Lung (tissue), 12 donors: ENCODE data around the gene PODNL1. TPM values are rescaled to one million over a fixed set of nuclear protein-coding genes. Genes with fewer than 3 reads are reported as not detected.

Experiments
- ATAC-seq: fragments of 200-7000 bp; cut with Tn5 transposase; one replicate; pipeline ENCODE4 v1.9.1; 2020; ENCODE audit warnings: moderate number of reproducible peaks; ENCODE audit not compliant: insufficient read depth, low FRiP score
- DNase-seq, 3 donors: peaks; one replicate each; pipeline ENCODE4 v3.0.0-alpha.2; 2013 to 2017
- H3K27ac ChIP-seq, 2 donors: one replicate each; pipeline ENCODE4 v1.5.1; 2013; ENCODE audit warnings: mild to moderate bottlenecking in 2 of 2, moderate library complexity in 2 of 2, control low read depth in 1 of 2, inconsistent platforms in 1 of 2, low read depth in 1 of 2, low read length in 1 of 2
- H3K27me3 ChIP-seq, 3 donors: one replicate each; pipeline ENCODE4 v1.5.1; 2013; ENCODE audit warnings: low read length in 2 of 3; ENCODE audit not compliant: control insufficient read depth in 3 of 3, insufficient read depth in 3 of 3
- H3K36me3 ChIP-seq, 4 donors: one replicate each; pipeline ENCODE4 v1.5.1; 2013; ENCODE audit warnings: low read length in 4 of 4, mild to moderate bottlenecking in 1 of 4, moderate library complexity in 1 of 4; ENCODE audit not compliant: control insufficient read depth in 4 of 4, insufficient read depth in 4 of 4
- H3K4me1 ChIP-seq, 5 donors: one replicate each; pipeline ENCODE4 v1.5.1; 2013; ENCODE audit warnings: low read length in 5 of 5, mild to moderate bottlenecking in 2 of 5, moderate library complexity in 1 of 5; ENCODE audit not compliant: control insufficient read depth in 5 of 5, insufficient read depth in 5 of 5
- H3K4me3 ChIP-seq: one replicate; pipeline ENCODE4 v1.5.1; 2013; ENCODE audit warnings: mild to moderate bottlenecking, control low read depth, moderate library complexity
- H3K9ac ChIP-seq, 2 donors: one replicate each; pipeline ENCODE4 v1.5.1; 2013; ENCODE audit warnings: low read length in 2 of 2, control low read depth in 1 of 2; ENCODE audit not compliant: insufficient read depth in 1 of 2
- H3K9me3 ChIP-seq, 4 donors: one replicate each; pipeline ENCODE4 v1.5.1; 2013; ENCODE audit warnings: low read length in 3 of 4, mild to moderate bottlenecking in 1 of 4, moderate library complexity in 1 of 4; ENCODE audit not compliant: control insufficient read depth in 4 of 4, insufficient read depth in 3 of 4
- CTCF ChIP-seq: IDR thresholded peaks from 2 replicates; pipeline ENCODE4 v1.5.1; 2012; ENCODE audit warnings: mild to moderate bottlenecking; ENCODE audit errors: control extremely low read depth, extremely low read depth
- WGBS, 2 donors: extraction: QIAGEN DNeasy Blood & Tissue Kit; methylation state at CpG; one replicate each; pipeline ENCODE4 v1.1.7; 2013; 5-methylcytosine and 5-hydroxymethylcytosine counted together
- polyA plus RNA-seq, 2 donors: library from polyadenylated mRNA; stranded (reverse); fragments of 200-250 nt; gene quantifications; one replicate each; pipeline ENCODE4 v1.2.1, GENCODE V29; 2013
- total RNA-seq, 2 donors: library from RNA; depleted of rRNA in 1 of 2; stranded (reverse); fragments of >200 nt in 1 of 2; gene quantifications; one replicate each; pipeline ENCODE4 v1.2.1, GENCODE V29; 2014 to 2021
- donor health status: control.
- donor health status: control.
- donor health status: Bipolar disorder and iron deficiency.
- donor health status: healthy.
- donor health status: DM: yes; HTN: yes; CAD: no.

PODNL1 gene
- total and polyA plus RNA-seq, 4 donors = 0.55 to 6.4 (median 0.92) TPM

- Histone ChIP-seq H3K36me3 (peaks cover 3 to 79% (median 13%) of the 10 kb centered on the region in 4 donors), H3K27me3 (no peaks in the 10 kb centered on the region), H3K4me1 (peaks cover 0 to 4% (median 0%) of the 10 kb centered on the region in 5 donors), H3K4me3 (no peak overlapping the region), H3K9ac (no peak overlapping the region), H3K27ac (no peak overlapping the region), H3K9me3 (no peaks in the 10 kb centered on the region)
- DNase-seq = peak; percentile 72 to 80 (median 78)
- WGBS, 2 donors = 87 to 90% methylated on average over 79 to 89 of the region's 89 CpGs
- no peak for TF ChIP-seq CTCF
- ATAC-seq = no peak
Observed at GRCh38 chr19:13962699-13963602, 24.7 kb upstream of the PODNL1 start.

GRCh38 chr19:13961826-13962698 lies 23.8 kb upstream of the PODNL1 start:
- H3K36me3 ChIP-seq = peaks cover 3 to 80% (median 13%) of the 10 kb centered on the region in 4 donors
- ATAC-seq = no peak

More at GRCh38 chr19:13961826-13962698, 23.8 kb upstream of the PODNL1 start:
- no peak overlapping the region for H3K9ac ChIP-seq
- DNase-seq = peak; percentile 63 to 71 (median 67)
- H3K27ac ChIP-seq = no peak overlapping the region
- no peak for TF ChIP-seq CTCF
- peaks cover 0 to 4% (median 0%) of the 10 kb centered on the region in 5 donors for H3K4me1 ChIP-seq
- no peaks in the 10 kb centered on the region for H3K27me3 ChIP-seq
- no peaks in the 10 kb centered on the region for H3K9me3 ChIP-seq
- no peak overlapping the region for H3K4me3 ChIP-seq
- 85 to 86% methylated on average over 50 to 55 of the region's 55 CpGs for WGBS, 2 donors
